K562 (cell line): Measurements from ENCODE around the gene BHLHE40. TPM values are rescaled to one million over a fixed set of nuclear protein-coding genes. Genes with fewer than 3 reads are reported as not detected.

Experiments
- BRD9 ChIP-seq: fragments of 450-650 bp; IDR thresholded peaks from 2 replicates; pipeline ENCODE4 v1.6.1; 2018; ENCODE audit warnings: low read depth; ENCODE audit not compliant: partially characterized antibody
- CBFB ChIP-seq: sonication (generic); formaldehyde crosslinking; IDR thresholded peaks from 2 replicates; pipeline ENCODE4 v1.4.0; 2020; ENCODE audit warnings: mild to moderate bottlenecking, missing genetic modification reagents
- ETV6 ChIP-seq, 3 experiments: fragments of 150-350 bp in 1 of 3; sonication (generic) in 1 of 3; formaldehyde crosslinking in 1 of 3; IDR thresholded peaks; 2 replicates each; pipeline versions ENCODE4 v1.6.1 to v1.8.0; 2014 to 2022; ENCODE audit warnings: borderline replicate concordance in 2 of 3, low read depth in 2 of 3, antibody characterized with exemption in 1 of 3, low read length in 1 of 3, mild to moderate bottlenecking in 1 of 3, missing genetic modification reagents in 1 of 3
- HDAC3 ChIP-seq: fragments of 450-650 bp; IDR thresholded peaks from 2 replicates; pipeline ENCODE4 v1.6.1; 2018; ENCODE audit warnings: borderline replicate concordance, mild to moderate bottlenecking, moderate library complexity; ENCODE audit not compliant: partially characterized antibody
- NCOR1 ChIP-seq: fragments of 450-650 bp; IDR thresholded peaks from 2 replicates; pipeline ENCODE4 v1.6.1; 2016; ENCODE audit warnings: mild to moderate bottlenecking, moderate library complexity
- NFYB ChIP-seq: IDR thresholded peaks from 2 replicates; pipeline ENCODE4 v1.6.1; 2011; ENCODE audit warnings: mild to moderate bottlenecking, moderate library complexity; ENCODE audit not compliant: insufficient read length; ENCODE audit errors: extremely low read depth
- PRMT5 ChIP-seq: sonication (generic); formaldehyde crosslinking; IDR thresholded peaks from 2 replicates; pipeline ENCODE4 v1.5.0; 2020; ENCODE audit warnings: missing genetic modification reagents
- RBM14 ChIP-seq: fragments of 200-400 bp; formaldehyde crosslinking; IDR thresholded peaks from 2 replicates; pipeline ENCODE4 v1.6.1; 2018; ENCODE audit warnings: low read depth, mild to moderate bottlenecking, low read length, moderate library complexity, borderline replicate concordance; ENCODE audit not compliant: insufficient read depth
- SRSF1 ChIP-seq: fragments of 200-400 bp; formaldehyde crosslinking; IDR thresholded peaks from 2 replicates; pipeline ENCODE4 v1.6.1; 2017; ENCODE audit warnings: mild to moderate bottlenecking, low read depth, low read length, moderate library complexity
- ZNF311 ChIP-seq: fragments of 250-450 bp; sonication (Bioruptor Pico); IDR thresholded peaks from 2 replicates; pipeline ENCODE4 v1.4.0; 2020; ENCODE audit warnings: mild to moderate bottlenecking, moderate library complexity
- ZNF696 ChIP-seq: fragments of 250-450 bp; sonication (Bioruptor Pico); conservative IDR thresholded peaks from 2 replicates; pipeline ENCODE4 v1.4.0; 2020; ENCODE audit warnings: mild to moderate bottlenecking, moderate library complexity
- ZSCAN29 ChIP-seq: fragments of 450-650 bp; IDR thresholded peaks from 2 replicates; pipeline ENCODE4 v1.6.1; 2017
- polyA plus RNA-seq, 8 experiments: library from polyadenylated mRNA; depleted of rRNA in 4 of 8; stranded (reverse) in 5 of 8; unstranded in 3 of 8; fragments of >200 nt; fragmentation: Nextera tagmentation in 2 of 8; fragmentation: Illumina TruSeq in 1 of 8; extraction: Ambion mirVana in 2 of 8; extraction: Trizol in 1 of 8; gene quantifications; 2 replicates each; pipeline versions ENCODE4 v1.2.1 to v1.2.3, GENCODE V29; 2011 to 2014; ENCODE audit warnings: inconsistent platforms in 1 of 8, missing spikeins in 1 of 8
- total RNA-seq, 7 experiments: library from RNA; depleted of rRNA in 6 of 7; stranded (reverse); fragments of >200 nt in 6 of 7; fragmentation: Illumina TruSeq in 2 of 7; extraction: Trizol in 2 of 7; gene quantifications; 2 replicates each; pipeline versions ENCODE4 v1.2.1 to v1.2.3, GENCODE V29; 2011 to 2021; ENCODE audit warnings: low replicate concordance in 1 of 7
- TF ChIP-seq, protein P1 (sequence below): fragments of 450-650 bp; IDR thresholded peaks from 2 replicates; pipeline ENCODE4 v1.6.1; 2016; ENCODE audit warnings: antibody characterized with exemption
- TF ChIP-seq, protein P2 (sequence below): sonication (generic); formaldehyde crosslinking; IDR thresholded peaks from 2 replicates; pipeline ENCODE4 v1.8.1; 2023; ENCODE audit warnings: mild to moderate bottlenecking, missing genetic modification reagents
- TF ChIP-seq, protein P3 (sequence below), 2 experiments: fragments of 150-350 bp in 1 of 2; IDR thresholded peaks; 2 replicates each; pipeline ENCODE4 v1.6.1; 2012 to 2016; ENCODE audit warnings: low read depth in 2 of 2, low read length in 2 of 2, mild to moderate bottlenecking in 1 of 2, moderate library complexity in 1 of 2
- TF ChIP-seq, protein P4 (sequence below): fragments of 450-650 bp; IDR thresholded peaks from 2 replicates; pipeline ENCODE4 v1.6.1; 2016

The BHLHE40 gene
- total and polyA plus RNA-seq, 9 of the 15 experiments (the other 6 are each of a cell fraction or from before 2014, with no cell fraction given) = 12.0 to 83.9 (median 31.4) TPM

DNA sequence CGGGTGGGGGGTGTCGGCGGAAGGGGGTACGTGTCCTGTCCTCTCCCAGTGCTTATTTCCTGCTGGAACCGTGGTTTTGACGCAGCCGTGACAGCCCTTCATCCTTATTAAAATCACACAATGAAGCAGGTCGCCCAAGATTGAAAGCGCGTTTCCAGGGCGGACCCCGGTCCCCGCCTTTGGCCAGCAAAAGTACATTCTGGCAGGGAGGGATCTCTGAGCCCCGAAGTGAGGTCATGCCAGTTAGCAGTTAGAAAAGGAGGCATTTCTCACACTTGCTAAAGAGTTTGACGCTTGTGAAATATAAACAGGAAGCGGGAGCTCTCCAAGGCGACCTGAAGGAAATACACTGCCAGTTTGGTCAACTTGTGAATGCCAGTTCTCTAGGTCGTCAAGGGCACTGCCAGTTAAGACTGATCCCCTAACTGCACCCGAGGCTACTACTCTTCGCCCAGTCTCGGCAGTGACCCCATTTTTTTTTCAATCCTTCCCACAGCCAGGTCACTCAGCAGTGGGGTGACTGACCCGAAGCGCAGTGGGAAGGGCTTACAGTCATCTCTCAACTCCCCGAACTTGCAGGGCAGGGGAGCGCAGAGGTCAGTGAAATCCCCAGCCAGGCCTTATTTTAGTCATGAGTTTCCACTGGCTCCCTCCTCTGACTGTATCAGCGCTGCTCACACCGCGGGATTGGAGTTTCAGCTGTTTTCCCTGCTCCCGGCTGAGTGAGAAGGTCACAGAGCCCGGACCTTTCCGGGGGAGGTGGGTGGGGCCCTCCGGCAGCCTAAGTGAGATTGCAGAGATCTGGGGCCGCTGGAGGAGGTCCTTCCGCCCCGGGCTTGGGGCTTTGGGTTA is 2.0 kb upstream of the BHLHE40 start (continued):
- TF ChIP-seq, protein P1, sequence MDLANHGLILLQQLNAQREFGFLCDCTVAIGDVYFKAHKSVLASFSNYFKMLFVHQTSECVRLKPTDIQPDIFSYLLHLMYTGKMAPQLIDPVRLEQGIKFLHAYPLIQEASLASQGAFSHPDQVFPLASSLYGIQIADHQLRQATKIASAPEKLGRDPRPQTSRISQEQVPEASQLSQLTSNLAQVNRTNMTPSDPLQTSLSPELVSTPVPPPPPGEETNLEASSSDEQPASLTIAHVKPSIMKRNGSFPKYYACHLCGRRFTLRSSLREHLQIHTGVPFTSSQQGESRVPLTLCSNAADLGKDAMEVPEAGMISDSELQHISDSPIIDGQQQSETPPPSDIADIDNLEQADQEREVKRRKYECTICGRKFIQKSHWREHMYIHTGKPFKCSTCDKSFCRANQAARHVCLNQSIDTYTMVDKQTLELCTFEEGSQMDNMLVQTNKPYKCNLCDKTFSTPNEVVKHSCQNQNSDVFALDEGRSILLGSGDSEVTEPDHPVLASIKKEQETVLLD = peak; percentile 76
- TF ChIP-seq NFYB (no peak), RBM14 (no peak), HDAC3 (no peak), SRSF1 (no peak), PRMT5 (CRISPR knock-in tag) (no peak), ETV6 (IDR thresholded peaks at IDR 0.05; ENCODE audit: borderline replicate concordance in 1 of 2, low read depth in 2 of 2, low read length in 1 of 2) (peak in 1 of 2 experiments; percentile 55; a peak in 1 of 4 replicates), ETV6 (CRISPR knock-in tag; IDR thresholded peaks at IDR 0.05; ENCODE audit: borderline replicate concordance) (peak; percentile 59; the same call in 1 of the 2 replicates), NCOR1 (no peak), BRD9 (peak; percentile 77), ZNF696 (CRISPR knock-in tag) (no peak), ZSCAN29 (no peak), CBFB (CRISPR knock-in tag) (no peak), ZNF311 (CRISPR knock-in tag) (no peak; the same call in none of the 2 replicates)
- TF ChIP-seq, protein P2, sequence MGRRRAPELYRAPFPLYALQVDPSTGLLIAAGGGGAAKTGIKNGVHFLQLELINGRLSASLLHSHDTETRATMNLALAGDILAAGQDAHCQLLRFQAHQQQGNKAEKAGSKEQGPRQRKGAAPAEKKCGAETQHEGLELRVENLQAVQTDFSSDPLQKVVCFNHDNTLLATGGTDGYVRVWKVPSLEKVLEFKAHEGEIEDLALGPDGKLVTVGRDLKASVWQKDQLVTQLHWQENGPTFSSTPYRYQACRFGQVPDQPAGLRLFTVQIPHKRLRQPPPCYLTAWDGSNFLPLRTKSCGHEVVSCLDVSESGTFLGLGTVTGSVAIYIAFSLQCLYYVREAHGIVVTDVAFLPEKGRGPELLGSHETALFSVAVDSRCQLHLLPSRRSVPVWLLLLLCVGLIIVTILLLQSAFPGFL = no peak
- TF ChIP-seq, protein P3, sequence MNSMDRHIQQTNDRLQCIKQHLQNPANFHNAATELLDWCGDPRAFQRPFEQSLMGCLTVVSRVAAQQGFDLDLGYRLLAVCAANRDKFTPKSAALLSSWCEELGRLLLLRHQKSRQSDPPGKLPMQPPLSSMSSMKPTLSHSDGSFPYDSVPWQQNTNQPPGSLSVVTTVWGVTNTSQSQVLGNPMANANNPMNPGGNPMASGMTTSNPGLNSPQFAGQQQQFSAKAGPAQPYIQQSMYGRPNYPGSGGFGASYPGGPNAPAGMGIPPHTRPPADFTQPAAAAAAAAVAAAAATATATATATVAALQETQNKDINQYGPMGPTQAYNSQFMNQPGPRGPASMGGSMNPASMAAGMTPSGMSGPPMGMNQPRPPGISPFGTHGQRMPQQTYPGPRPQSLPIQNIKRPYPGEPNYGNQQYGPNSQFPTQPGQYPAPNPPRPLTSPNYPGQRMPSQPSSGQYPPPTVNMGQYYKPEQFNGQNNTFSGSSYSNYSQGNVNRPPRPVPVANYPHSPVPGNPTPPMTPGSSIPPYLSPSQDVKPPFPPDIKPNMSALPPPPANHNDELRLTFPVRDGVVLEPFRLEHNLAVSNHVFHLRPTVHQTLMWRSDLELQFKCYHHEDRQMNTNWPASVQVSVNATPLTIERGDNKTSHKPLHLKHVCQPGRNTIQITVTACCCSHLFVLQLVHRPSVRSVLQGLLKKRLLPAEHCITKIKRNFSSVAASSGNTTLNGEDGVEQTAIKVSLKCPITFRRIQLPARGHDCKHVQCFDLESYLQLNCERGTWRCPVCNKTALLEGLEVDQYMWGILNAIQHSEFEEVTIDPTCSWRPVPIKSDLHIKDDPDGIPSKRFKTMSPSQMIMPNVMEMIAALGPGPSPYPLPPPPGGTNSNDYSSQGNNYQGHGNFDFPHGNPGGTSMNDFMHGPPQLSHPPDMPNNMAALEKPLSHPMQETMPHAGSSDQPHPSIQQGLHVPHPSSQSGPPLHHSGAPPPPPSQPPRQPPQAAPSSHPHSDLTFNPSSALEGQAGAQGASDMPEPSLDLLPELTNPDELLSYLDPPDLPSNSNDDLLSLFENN (IDR thresholded peaks at IDR 0.05; ENCODE audit: low read depth in 2 of 2, low read length in 2 of 2) = peak in 1 of 2 experiments; percentile 73; a peak in 1 of 4 replicates
- TF ChIP-seq, protein P4, sequence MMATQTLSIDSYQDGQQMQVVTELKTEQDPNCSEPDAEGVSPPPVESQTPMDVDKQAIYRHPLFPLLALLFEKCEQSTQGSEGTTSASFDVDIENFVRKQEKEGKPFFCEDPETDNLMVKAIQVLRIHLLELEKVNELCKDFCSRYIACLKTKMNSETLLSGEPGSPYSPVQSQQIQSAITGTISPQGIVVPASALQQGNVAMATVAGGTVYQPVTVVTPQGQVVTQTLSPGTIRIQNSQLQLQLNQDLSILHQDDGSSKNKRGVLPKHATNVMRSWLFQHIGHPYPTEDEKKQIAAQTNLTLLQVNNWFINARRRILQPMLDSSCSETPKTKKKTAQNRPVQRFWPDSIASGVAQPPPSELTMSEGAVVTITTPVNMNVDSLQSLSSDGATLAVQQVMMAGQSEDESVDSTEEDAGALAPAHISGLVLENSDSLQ = 0 out of 2 replicates have a peak, but pooled peaks have one; percentile 8
